Smooth muscle cell (in vitro differentiated cells): ENCODE data around the gene RPL13. TPM values are rescaled to one million over a fixed set of nuclear protein-coding genes. Genes with fewer than 3 reads are reported as not detected.

Experiments used
- DNase-seq: peaks from one replicate; lab custom pipeline; 2025; ENCODE audit not compliant: unreplicated experiment; lab: John Stamatoyannopoulos, UW
- H2AFZ ChIP-seq: fragments of 200-600 bp; sonication (generic); 2 replicates; pipeline ENCODE4 v1.6.0; 2016; ENCODE audit warnings: antibody characterized with exemption, low read depth, mild to moderate bottlenecking
- H3F3A ChIP-seq: fragments of 200-600 bp; sonication (generic); 2 replicates; pipeline ENCODE4 v1.6.0; 2017; ENCODE audit warnings: antibody characterized with exemption, low read depth
- H3K27ac ChIP-seq: fragments of 200-600 bp; sonication (generic); 2 replicates; pipeline ENCODE4 v1.5.1; 2016; ENCODE audit warnings: low read depth, mild to moderate bottlenecking
- H3K27me3 ChIP-seq: fragments of 200-600 bp; sonication (generic); 2 replicates; pipeline ENCODE4 v1.6.1; 2016; ENCODE audit warnings: low read depth, mild to moderate bottlenecking
- H3K36me3 ChIP-seq: fragments of 200-600 bp; sonication (generic); 2 replicates; pipeline ENCODE4 v1.5.1; 2016; ENCODE audit warnings: low read depth
- H3K4me1 ChIP-seq: fragments of 200-600 bp; sonication (generic); 2 replicates; pipeline ENCODE4 v1.5.1; 2016; ENCODE audit warnings: low read depth
- H3K4me2 ChIP-seq: fragments of 200-600 bp; sonication (generic); 2 replicates; pipeline ENCODE4 v1.6.0; 2016; ENCODE audit warnings: mild to moderate bottlenecking
- H3K4me3 ChIP-seq: fragments of 200-600 bp; sonication (generic); 2 replicates; pipeline ENCODE4 v1.5.1; 2016; ENCODE audit warnings: mild to moderate bottlenecking
- H3K79me2 ChIP-seq: fragments of 200-600 bp; sonication (generic); 2 replicates; pipeline ENCODE4 v1.6.0; 2016; ENCODE audit warnings: low read depth, mild to moderate bottlenecking
- H3K9ac ChIP-seq: fragments of 200-600 bp; sonication (generic); 2 replicates; pipeline ENCODE4 v1.6.0; 2016; ENCODE audit warnings: low read depth
- H3K9me3 ChIP-seq: fragments of 200-600 bp; sonication (generic); replicated peaks from 2 replicates; pipeline ENCODE4 v1.5.1; 2016; ENCODE audit warnings: low read depth
- H4K20me1 ChIP-seq: fragments of 200-600 bp; sonication (generic); 2 replicates; pipeline ENCODE4 v1.6.0; 2016; ENCODE audit warnings: low read depth
- CTCF ChIP-seq: fragments of 200-600 bp; sonication (generic); IDR thresholded peaks from 2 replicates; pipeline ENCODE4 v1.5.1; 2017; ENCODE audit warnings: borderline replicate concordance, mild to moderate bottlenecking, antibody characterized with exemption; ENCODE audit not compliant: insufficient read depth, poor library complexity, severe bottlenecking
- WGBS: methylation state at CpG from one replicate; pipeline ENCODE4 v1.1.7; 2016; ENCODE audit warnings: low lambda C conversion rate; 5-methylcytosine and 5-hydroxymethylcytosine counted together
- polyA plus RNA-seq: library from polyadenylated mRNA; unstranded; fragments of >200 nt; fragmentation: Nextera tagmentation; extraction: Ambion mirVana; gene quantifications from 2 replicates; pipeline ENCODE4 v1.2.1, GENCODE V29; 2016
- total RNA-seq: library from RNA; depleted of rRNA; stranded (reverse); fragments of >200 nt; gene quantifications from 2 replicates; pipeline ENCODE4 v1.2.3, GENCODE V29; 2014

The RPL13 gene
- total and polyA plus RNA-seq, 2 experiments from 2014 or later, result 1,063 to 3,917 TPM

- H3K4me1 ChIP-seq, result peaks cover 19% of the 10 kb centered on the region
- no peak overlapping the region for H3K4me2 ChIP-seq
- no peak overlapping the region for H3K9ac ChIP-seq
- H3K27me3 ChIP-seq, result no peaks in the 10 kb centered on the region
- no peak for DNase-seq
- no peak overlapping the region for H3K4me3 ChIP-seq
- no peak for TF ChIP-seq CTCF
- peaks cover 24% of the 10 kb centered on the region for H3K79me2 ChIP-seq
- no peak overlapping the region for H3K27ac ChIP-seq
- H3K9me3 ChIP-seq, result no peaks in the 10 kb centered on the region
- no peak overlapping the region for H2AFZ ChIP-seq
- no peaks in the 10 kb centered on the region for H3K36me3 ChIP-seq
- WGBS, result 94% methylated on average over 19 of the region's 19 CpGs
- H4K20me1 ChIP-seq, result peaks cover 23% of the 10 kb centered on the region
- H3F3A ChIP-seq, result peaks cover 20% of the 10 kb centered on the region
Measured at GRCh38 chr16:89557690-89558490, 2.6 kb upstream of the RPL13 start.

GRCh38 chr16:89561142-89561883 is 831 bp downstream of the RPL13 start:
- peaks cover 7% of the 10 kb centered on the region for H3K36me3 ChIP-seq
- H3K27ac ChIP-seq, result peak overlapping the region; percentile 97
- H4K20me1 ChIP-seq, result peaks cover 57% of the 10 kb centered on the region
- peaks cover 27% of the 10 kb centered on the region for H3K79me2 ChIP-seq
- no peaks in the 10 kb centered on the region for H3K9me3 ChIP-seq
- H3F3A ChIP-seq, result peaks cover 35% of the 10 kb centered on the region
- WGBS, result 3% methylated on average over 54 of the region's 58 CpGs
- H3K4me2 ChIP-seq, result peak overlapping the region; percentile 95
- H3K4me1 ChIP-seq, result peaks cover 29% of the 10 kb centered on the region
- peak overlapping the region; percentile 91 for H3K9ac ChIP-seq
- H2AFZ ChIP-seq, result no peak overlapping the region
- no peak for DNase-seq
- no peaks in the 10 kb centered on the region for H3K27me3 ChIP-seq
- peak overlapping the region; percentile 94 for H3K4me3 ChIP-seq
- TF ChIP-seq CTCF, result no peak

- Histone ChIP-seq H2AFZ (no peak overlapping the region), H3K4me2 (peak overlapping the region; percentile 95), H4K20me1 (peaks cover 64% of the 10 kb centered on the region), H3K79me2 (peaks cover 27% of the 10 kb centered on the region), H3K9me3 (no peaks in the 10 kb centered on the region), H3K36me3 (peaks cover 7% of the 10 kb centered on the region), H3K4me3 (peak overlapping the region; percentile 94), H3F3A (peaks cover 35% of the 10 kb centered on the region), H3K27me3 (no peaks in the 10 kb centered on the region), H3K27ac (peak overlapping the region; percentile 10), H3K4me1 (peaks cover 29% of the 10 kb centered on the region), H3K9ac (peak overlapping the region; percentile 91)
- no peak for TF ChIP-seq CTCF
- no peak for DNase-seq
- 57% methylated on average over 23 of the region's 23 CpGs for WGBS
Measured at GRCh38 chr16:89561884-89562599, 1.6 kb downstream of the RPL13 start.
